Activated CD4-positive, alpha-beta T cell treated with anti-CD3 and anti-CD28 coated beads for 36 hours (primary cell): ENCODE data around the gene CCL28. TPM values are rescaled to one million over a fixed set of nuclear protein-coding genes. Genes with fewer than 3 reads are reported as not detected.
A peak's percentile ranks its signal among the peaks of the same experiment; 100 is the strongest.

Experiments
- ATAC-seq: fragments of 200-7000 bp; cut with Tn5 transposase; one replicate; pipeline ENCODE4 v1.10.0; 2021; ENCODE audit warnings: mild to moderate bottlenecking, moderate library complexity
- CTCF ChIA-PET: fragments of 350-600 bp; sonication (Branson Sonifier 250); formaldehyde crosslinking; loops from one replicate; lab custom pipeline; 2021; ENCODE audit warnings: antibody characterized with exemption; lab: Charles Lee
- POLR2A ChIA-PET: fragments of 350-600 bp; sonication (Branson Sonifier 250); formaldehyde crosslinking; loops from one replicate; lab custom pipeline; 2021; ENCODE audit warnings: antibody characterized with exemption, inconsistent platforms; lab: Charles Lee
- DNase-seq: peaks from one replicate; pipeline ENCODE4 v3.0.0-alpha.2; 2020
- H3K27ac Mint-ChIP-seq: one replicate; pipeline ENCODE4 v1.8.0; 2021; ENCODE audit warnings: mixed read lengths
- H3K27me3 Mint-ChIP-seq: one replicate; pipeline ENCODE4 v1.8.0; 2021; ENCODE audit warnings: mixed read lengths
- H3K36me3 Mint-ChIP-seq: one replicate; pipeline ENCODE4 v1.8.0; 2021; ENCODE audit warnings: low read depth, mixed read lengths
- H3K4me1 Mint-ChIP-seq: one replicate; pipeline ENCODE4 v1.8.0; 2021; ENCODE audit warnings: mixed read lengths
- H3K4me3 Mint-ChIP-seq: one replicate; pipeline ENCODE4 v1.8.0; 2021; ENCODE audit warnings: mild to moderate bottlenecking, moderate library complexity, mixed read lengths
- H3K9me3 Mint-ChIP-seq: one replicate; pipeline ENCODE4 v1.8.0; 2021; ENCODE audit warnings: low read depth, mixed read lengths
- intact Hi-C, 2 experiments: fragments of 100-400 bp; cut with DNase I in 1 of 2; cut with micrococcal nuclease in 1 of 2; formaldehyde crosslinking; loops; one replicate each; pipeline versions ENCODE4 v1.14.2 to v1.15.1; 2022 to 2024; cut with DNase I, micrococcal nuclease
- total RNA-seq, 2 experiments: library from RNA; stranded (reverse); gene quantifications; one replicate each; pipeline ENCODE4 v1.2.3, GENCODE V29; 2021

Gene CCL28
- total RNA-seq, 2 experiments from 2014 or later: 13.9 to 18.0 TPM

DNA sequence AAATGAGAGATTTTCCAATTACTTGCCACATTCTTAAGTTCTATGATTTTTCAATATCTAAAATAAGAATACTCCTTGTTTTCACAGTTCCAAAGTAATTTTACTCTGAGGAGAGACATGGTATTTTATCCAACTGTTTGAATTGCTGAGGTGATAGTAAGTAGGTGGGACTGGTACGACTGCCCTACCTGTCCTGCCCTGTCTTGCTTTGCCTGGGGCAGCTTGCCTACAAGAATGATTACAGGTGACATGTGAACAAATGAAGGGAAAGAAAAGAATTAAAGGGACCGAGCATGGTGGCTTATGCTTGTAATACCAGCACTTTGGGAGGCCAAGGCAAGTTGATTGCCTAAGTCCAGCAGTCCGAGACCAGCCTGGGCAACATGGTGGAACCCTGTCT lies 57.4 kb downstream of the CCL28 start:
- DNase-seq (no peak), ATAC-seq (no peak)
- POLR2A ChIA-PET: no interaction called here
- Mint-ChIP-seq H3K27me3 (peaks cover 5% of the 10 kb centered on the region), H3K36me3 (no peaks in the 10 kb centered on the region), H3K27ac (no peak overlapping the region), H3K9me3 (peaks cover 6% of the 10 kb centered on the region), H3K4me1 (no peaks in the 10 kb centered on the region), H3K4me3 (no peak overlapping the region)
- CTCF ChIA-PET: no interaction called here
- intact Hi-C loops: no loop called here

DNA sequence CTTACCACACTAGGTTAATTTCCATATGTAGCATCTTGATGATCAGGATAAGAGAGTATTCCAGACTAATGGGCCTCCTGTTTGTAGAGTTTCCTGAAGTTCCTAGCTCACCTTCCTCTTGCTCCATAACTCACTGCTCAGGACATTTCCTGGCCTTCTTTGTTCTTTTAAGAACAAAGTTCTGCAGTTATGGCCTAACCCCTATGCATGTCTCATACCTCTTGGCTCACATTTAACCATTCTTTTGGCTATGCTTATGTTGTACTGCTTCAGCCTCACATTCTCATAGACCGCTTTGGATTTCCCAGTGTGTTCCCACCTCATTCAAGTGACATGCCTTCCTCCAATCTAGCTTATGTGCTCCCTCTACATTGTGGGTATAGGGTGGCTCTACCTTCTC lies 58.5 kb downstream of the CCL28 start:
- Mint-ChIP-seq H3K27me3 (peaks cover 5% of the 10 kb centered on the region), H3K4me1 (no peaks in the 10 kb centered on the region), H3K36me3 (no peaks in the 10 kb centered on the region), H3K27ac (no peak overlapping the region), H3K9me3 (no peaks in the 10 kb centered on the region), H3K4me3 (no peak overlapping the region)
- ATAC-seq (no peak), DNase-seq (no peak)
- ChIA-PET CTCF (interaction anchor here (0.6 kb wide), 1 partner anchor 15 kb away, joined by 3 read pairs; no protein-coding TSS in a partner anchor), POLR2A (no interaction called here)
- intact Hi-C loops: no loop called here

DNA sequence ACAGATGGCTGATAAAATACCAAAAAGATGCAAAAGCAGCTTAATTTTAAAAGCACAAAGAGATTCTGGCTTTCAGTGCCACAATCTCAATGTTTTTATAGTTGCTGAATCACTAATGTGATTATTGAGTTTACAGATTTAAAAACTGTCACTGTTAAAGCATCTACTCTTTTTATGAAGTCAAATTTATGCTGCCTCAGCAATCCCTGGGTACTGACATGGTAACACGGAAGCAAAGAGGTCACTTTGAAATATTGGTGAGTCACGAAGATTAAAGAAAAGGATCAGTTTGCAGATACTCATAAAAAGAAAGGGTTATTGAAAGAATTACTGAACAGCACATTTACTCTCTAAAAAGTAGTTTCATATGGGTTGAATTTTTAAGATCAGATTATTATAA lies 59.3 kb downstream of the CCL28 start:
- Mint-ChIP-seq H3K4me1 (no peaks in the 10 kb centered on the region), H3K36me3 (no peaks in the 10 kb centered on the region), H3K4me3 (no peak overlapping the region), H3K9me3 (no peaks in the 10 kb centered on the region), H3K27me3 (peaks cover 5% of the 10 kb centered on the region), H3K27ac (no peak overlapping the region)
- DNase-seq: no peak
- POLR2A ChIA-PET: no interaction called here
- CTCF ChIA-PET: no interaction called here
- intact Hi-C loops: no loop called here
- no peak for ATAC-seq

DNA sequence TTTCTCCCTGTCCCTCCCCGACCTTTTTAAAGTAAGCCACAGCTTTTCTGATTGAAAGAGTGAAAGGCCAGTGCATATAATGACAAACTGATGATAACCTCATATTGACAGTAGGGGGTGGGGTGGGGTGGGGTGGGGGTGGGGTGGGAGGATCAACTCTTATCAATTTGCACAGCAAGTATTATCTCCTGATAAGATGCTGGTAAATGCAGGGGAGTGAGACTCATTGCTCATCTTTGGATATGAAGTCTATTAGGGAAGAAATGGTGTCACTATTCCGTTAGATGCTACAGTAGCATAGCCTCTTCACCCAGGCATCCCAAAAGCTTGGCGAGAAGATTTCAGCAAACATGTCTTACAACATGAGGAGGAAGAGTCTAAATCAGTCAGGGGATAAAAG lies 60.1 kb downstream of the CCL28 start:
- H3K27ac Mint-ChIP-seq: no peak overlapping the region
- ATAC-seq (no peak), DNase-seq (no peak)
- no peaks in the 10 kb centered on the region for H3K36me3 Mint-ChIP-seq
- ChIA-PET CTCF (no interaction called here), POLR2A (no interaction called here)
- H3K9me3 Mint-ChIP-seq: no peaks in the 10 kb centered on the region
- no peak overlapping the region for H3K4me3 Mint-ChIP-seq
- intact Hi-C loops: no loop called here
- H3K4me1 Mint-ChIP-seq: no peaks in the 10 kb centered on the region
- peaks cover 5% of the 10 kb centered on the region for H3K27me3 Mint-ChIP-seq

DNA sequence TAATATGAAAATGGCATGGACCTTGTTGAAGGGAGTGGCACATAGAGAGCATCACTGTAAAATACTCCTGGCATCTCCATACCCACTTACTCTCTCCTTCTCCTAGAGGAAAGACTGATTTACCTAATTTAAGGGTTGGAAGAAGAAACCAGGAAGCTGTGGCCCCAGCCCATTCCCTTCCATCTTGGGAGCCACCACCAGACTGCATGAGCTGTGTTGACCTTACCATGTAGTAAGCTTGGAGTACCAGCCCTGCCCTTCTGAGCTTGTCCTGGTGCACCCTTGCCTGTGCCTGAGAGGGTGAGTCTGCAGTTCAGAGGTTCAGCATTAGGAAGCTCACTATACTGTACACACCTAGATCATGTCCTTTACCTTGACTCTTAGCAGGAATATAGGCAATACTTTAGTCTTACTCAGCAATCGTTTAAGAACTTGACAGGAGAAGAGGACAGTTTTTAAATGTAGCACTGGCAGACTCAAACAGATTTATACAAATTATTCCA lies 63.3 kb downstream of the CCL28 start:
- POLR2A ChIA-PET: no interaction called here
- no peak for DNase-seq
- no peak overlapping the region for H3K27ac Mint-ChIP-seq
- no peaks in the 10 kb centered on the region for H3K4me1 Mint-ChIP-seq
- intact Hi-C loops: no loop called here
- H3K9me3 Mint-ChIP-seq: peaks cover 2% of the 10 kb centered on the region
- CTCF ChIA-PET: interaction anchor here (0.5 kb wide), 1 partner anchor 239 kb away, joined by 3 read pairs; no protein-coding TSS in a partner anchor
- H3K4me3 Mint-ChIP-seq: no peak overlapping the region
- H3K27me3 Mint-ChIP-seq: peaks cover 13% of the 10 kb centered on the region
- H3K36me3 Mint-ChIP-seq: no peaks in the 10 kb centered on the region
- no peak for ATAC-seq

DNA sequence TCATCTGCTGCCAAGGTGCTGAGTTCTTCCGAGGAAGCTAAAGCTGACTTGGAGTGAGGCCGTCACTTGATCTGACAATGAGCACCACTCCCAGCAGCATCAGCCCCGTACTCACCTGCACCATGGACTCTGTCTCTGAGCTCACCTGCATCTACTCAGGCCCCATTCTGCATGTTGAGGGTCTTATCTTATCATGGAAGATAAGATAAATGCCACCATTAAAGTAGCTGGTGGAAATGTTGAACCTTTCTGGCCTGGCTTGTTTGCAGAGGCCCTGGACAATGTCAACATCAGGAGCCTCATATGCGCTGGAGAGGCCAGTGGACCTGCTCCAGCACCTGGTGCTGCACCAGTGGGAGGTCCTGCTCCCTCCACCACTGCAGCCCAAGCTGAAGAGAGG lies 64.0 kb downstream of the CCL28 start:
- DNase-seq (no peak), ATAC-seq (no peak)
- ChIA-PET POLR2A (no interaction called here), CTCF (interaction anchor here (0.5 kb wide), 1 partner anchor 32 kb away, joined by 4 read pairs; no protein-coding TSS in a partner anchor)
- H3K4me3 Mint-ChIP-seq: no peak overlapping the region
- intact Hi-C loops: no loop called here
- peaks cover 2% of the 10 kb centered on the region for H3K9me3 Mint-ChIP-seq
- H3K36me3 Mint-ChIP-seq: no peaks in the 10 kb centered on the region
- peaks cover 20% of the 10 kb centered on the region for H3K27me3 Mint-ChIP-seq
- no peaks in the 10 kb centered on the region for H3K4me1 Mint-ChIP-seq
- H3K27ac Mint-ChIP-seq: no peak overlapping the region

DNA sequence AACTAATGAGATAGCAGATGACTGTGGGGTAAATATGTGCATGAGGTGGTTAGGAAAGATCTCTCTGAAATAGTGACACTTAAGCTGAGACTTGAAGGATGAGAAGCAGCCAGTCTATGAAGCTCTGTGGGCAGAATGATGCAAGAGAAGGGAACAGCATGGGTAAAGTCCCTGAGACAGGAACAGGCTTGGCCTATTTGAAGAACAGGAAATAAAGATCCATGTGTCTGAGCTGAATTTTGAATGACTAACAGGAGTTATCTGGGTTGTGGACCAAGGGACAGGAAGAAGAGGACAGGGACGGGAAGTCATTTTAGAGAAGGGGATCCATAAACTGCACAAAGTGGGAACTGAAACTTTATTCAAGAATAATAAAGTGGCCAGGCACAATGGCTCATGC lies 73.3 kb downstream of the CCL28 start:
- ATAC-seq (peak; percentile 59), DNase-seq (peak; percentile 15)
- H3K4me3 Mint-ChIP-seq: no peak overlapping the region
- H3K9me3 Mint-ChIP-seq: peaks cover 30% of the 10 kb centered on the region
- peaks cover 23% of the 10 kb centered on the region for H3K27me3 Mint-ChIP-seq
- H3K4me1 Mint-ChIP-seq: peaks cover 16% of the 10 kb centered on the region
- H3K27ac Mint-ChIP-seq: peak overlapping the region; percentile 75
- intact Hi-C loops: no loop called here
- ChIA-PET POLR2A (interaction anchor here (0.8 kb wide), 1 partner anchor 233 kb away, joined by 5 read pairs; no protein-coding TSS in a partner anchor), CTCF (interaction anchor here (0.5 to 1.8 kb wide), 5 partner anchors 15 to 145 kb away, joined by 3 to 4 read pairs (median 3); no protein-coding TSS in a partner anchor)
- H3K36me3 Mint-ChIP-seq: peaks cover 17% of the 10 kb centered on the region

DNA sequence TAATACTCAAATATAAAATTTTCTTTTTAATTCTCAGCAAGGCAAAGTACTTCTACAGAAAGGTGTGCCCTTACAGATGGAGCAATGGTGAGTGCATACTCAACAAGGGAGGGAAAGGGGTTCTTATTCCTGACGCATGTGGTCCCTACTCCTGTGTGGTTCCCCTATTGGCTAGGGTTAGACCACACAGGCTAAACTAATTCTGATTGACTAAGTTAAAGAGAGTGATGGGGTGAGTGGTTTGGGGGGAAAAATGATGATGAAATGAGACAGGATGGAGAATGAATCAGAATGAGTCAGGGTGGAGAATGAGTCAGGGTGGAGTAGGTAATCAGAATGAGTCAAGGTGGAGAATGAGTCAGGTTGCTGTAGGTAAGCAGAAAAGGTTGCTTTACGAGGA lies 76.0 kb downstream of the CCL28 start:
- no peak overlapping the region for H3K4me3 Mint-ChIP-seq

DNA sequence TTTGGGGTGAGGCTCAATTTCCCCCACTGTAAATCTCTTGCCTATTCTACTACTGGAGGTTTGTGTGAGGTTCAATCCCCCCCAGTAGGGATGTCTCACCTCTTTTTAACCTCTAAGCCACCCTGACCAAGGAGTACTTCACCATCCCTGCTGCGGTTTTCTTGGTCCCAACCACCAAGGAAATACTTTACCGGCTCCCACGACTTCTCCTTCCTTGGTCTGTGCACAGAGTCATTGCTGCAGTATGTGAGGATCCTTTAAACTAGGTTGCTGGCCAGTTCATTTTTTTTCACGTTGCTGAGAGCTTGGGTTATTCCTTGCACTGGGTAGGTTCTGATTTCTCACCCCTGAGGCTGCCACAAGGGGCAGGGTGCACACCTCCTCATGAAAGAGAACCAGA lies 76.5 kb downstream of the CCL28 start:
- ChIA-PET CTCF (no interaction called here), POLR2A (no interaction called here)
- DNase-seq: no peak
- ATAC-seq: no peak
- peaks cover 30% of the 10 kb centered on the region for H3K27me3 Mint-ChIP-seq
- H3K36me3 Mint-ChIP-seq: peaks cover 32% of the 10 kb centered on the region
- intact Hi-C loops: loop anchor here (1.0 kb wide), 2 partner anchors 20 to 31 kb away; no protein-coding TSS in a partner anchor
- no peak overlapping the region for H3K4me3 Mint-ChIP-seq
- peaks cover 43% of the 10 kb centered on the region for H3K9me3 Mint-ChIP-seq
- peak overlapping the region; percentile 80 for H3K27ac Mint-ChIP-seq
- peaks cover 16% of the 10 kb centered on the region for H3K4me1 Mint-ChIP-seq

More for the DNA sequence above, 76.0 kb downstream of the CCL28 start:
- peak; percentile 45 for DNase-seq
- Mint-ChIP-seq H3K27me3 (peaks cover 30% of the 10 kb centered on the region), H3K27ac (peak overlapping the region; percentile 80), H3K36me3 (peaks cover 32% of the 10 kb centered on the region), H3K9me3 (peaks cover 44% of the 10 kb centered on the region), H3K4me1 (peaks cover 16% of the 10 kb centered on the region)
- ATAC-seq: peak; percentile 87
- intact Hi-C loops: loop anchor here (1.0 kb wide), 2 partner anchors 21 to 32 kb away; no protein-coding TSS in a partner anchor
- CTCF ChIA-PET: interaction anchor here (1.4 kb wide), 1 partner anchor 21 kb away, joined by 5 read pairs; no protein-coding TSS in a partner anchor
- POLR2A ChIA-PET: no interaction called here

DNA sequence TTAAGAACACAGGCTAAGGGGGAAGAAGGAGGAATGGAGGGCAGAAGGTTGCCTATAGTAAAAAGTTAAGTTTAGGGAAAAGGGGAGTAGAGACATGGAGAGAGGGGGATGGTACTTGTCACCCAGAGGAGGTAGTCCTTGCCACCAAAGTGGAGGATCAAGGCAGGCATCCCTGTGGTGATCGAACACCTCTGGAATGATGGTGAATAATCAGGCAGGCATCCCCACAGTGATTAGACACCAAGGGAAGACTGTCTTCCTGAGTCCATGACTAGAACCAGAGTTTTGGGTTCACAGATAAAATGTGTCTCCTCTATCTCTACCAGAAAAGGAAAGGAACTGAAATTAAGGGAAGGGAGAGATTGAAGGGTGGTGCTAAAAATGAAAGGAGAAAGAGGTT lies 79.8 kb downstream of the CCL28 start:
- intact Hi-C loops: no loop called here
- Mint-ChIP-seq H3K9me3 (peaks cover 34% of the 10 kb centered on the region), H3K4me1 (peaks cover 10% of the 10 kb centered on the region), H3K27me3 (peaks cover 26% of the 10 kb centered on the region), H3K36me3 (peaks cover 28% of the 10 kb centered on the region), H3K27ac (no peak overlapping the region), H3K4me3 (no peak overlapping the region)
- DNase-seq: no peak
- POLR2A ChIA-PET: no interaction called here
- no peak for ATAC-seq
- CTCF ChIA-PET: no interaction called here
